Measurements from ENCODE around the gene RAPGEF6.

RAPGEF6 gene

DNA sequence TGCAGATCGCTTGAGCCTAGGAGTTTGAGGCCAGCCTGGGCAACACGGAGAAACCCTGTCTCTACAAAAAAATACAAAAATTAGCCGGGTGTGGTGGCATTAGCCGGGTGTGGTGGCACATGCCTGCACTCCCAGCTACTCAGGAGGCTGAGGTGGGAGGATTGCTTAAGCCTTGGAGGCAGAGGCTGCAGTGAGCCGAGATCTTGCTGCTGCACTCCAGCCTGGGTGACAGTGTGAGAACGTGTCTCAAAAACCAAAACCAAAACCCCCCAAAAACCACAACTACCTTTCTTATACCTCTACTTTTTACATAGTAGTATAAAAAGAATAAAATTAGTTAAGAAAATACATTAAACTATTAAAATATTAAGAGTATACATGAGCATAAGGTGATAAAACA is 121.2 kb downstream of the RAPGEF6 start:
- H3K9me3 ChIP-seq (ENCODE audit: severe bottlenecking) = no peaks in the 10 kb centered on the region
- H3K4me1 ChIP-seq (ENCODE audit: insufficient read depth, poor library complexity, severe bottlenecking) = peaks cover 13% of the 10 kb centered on the region
- no peak overlapping the region for H3K27ac ChIP-seq (ENCODE audit: poor library complexity, severe bottlenecking)
- no peaks in the 10 kb centered on the region for H3K27me3 ChIP-seq (ENCODE audit: insufficient read depth, poor library complexity, severe bottlenecking)
- H3K4me3 ChIP-seq (ENCODE audit: severe bottlenecking) = no peak overlapping the region
- no peak for DNase-seq (ENCODE audit: low spot score)
- ATAC-seq (ENCODE audit: low read depth) = no peak
- peaks cover 27% of the 10 kb centered on the region for H3K36me3 ChIP-seq (ENCODE audit: low read depth)
- TF ChIP-seq CTCF (IDR thresholded peaks at IDR 0.05; ENCODE audit: poor library complexity, severe bottlenecking) = no peak

- H3K27ac ChIP-seq (ENCODE audit: poor library complexity, severe bottlenecking) = no peak overlapping the region
- H3K36me3 ChIP-seq (ENCODE audit: low read depth) = peaks cover 32% of the 10 kb centered on the region
Observed at GRCh38 chr5:131511934-131512333, 123.1 kb downstream of the RAPGEF6 start.

DNA sequence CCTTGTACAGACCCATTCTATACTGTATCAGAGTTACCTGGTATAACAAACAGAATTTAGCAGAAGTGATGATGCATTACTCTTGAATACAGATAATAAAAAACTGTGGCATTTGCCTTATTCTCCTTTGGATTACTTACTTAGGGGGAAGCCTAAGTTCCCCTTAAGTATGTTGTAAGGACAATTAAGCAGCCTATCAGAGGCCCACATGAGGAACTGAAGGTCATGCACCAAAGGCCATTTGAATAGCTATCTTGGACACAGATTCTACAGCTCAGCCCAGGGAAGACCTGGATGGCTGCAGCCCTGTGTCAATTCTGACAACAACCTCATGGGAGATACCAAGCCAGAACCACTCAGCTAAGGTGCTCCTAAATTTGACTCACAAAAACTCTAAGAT is 125.2 kb downstream of the RAPGEF6 start:
- Histone ChIP-seq H3K27me3 (ENCODE audit: insufficient read depth, poor library complexity, severe bottlenecking) (no peaks in the 10 kb centered on the region), H3K4me3 (ENCODE audit: severe bottlenecking) (no peak overlapping the region), H3K36me3 (ENCODE audit: low read depth) (peaks cover 43% of the 10 kb centered on the region), H3K4me1 (ENCODE audit: insufficient read depth, poor library complexity, severe bottlenecking) (peaks cover 6% of the 10 kb centered on the region), H3K27ac (ENCODE audit: poor library complexity, severe bottlenecking) (no peak overlapping the region), H3K9me3 (ENCODE audit: severe bottlenecking) (no peaks in the 10 kb centered on the region)
- TF ChIP-seq CTCF (IDR thresholded peaks at IDR 0.05; ENCODE audit: poor library complexity, severe bottlenecking) = no peak
- DNase-seq (ENCODE audit: low spot score) (no peak), ATAC-seq (ENCODE audit: low read depth) (no peak)

More at GRCh38 chr5:131511934-131512333, 123.1 kb downstream of the RAPGEF6 start:
- DNase-seq (ENCODE audit: low spot score) (no peak), ATAC-seq (ENCODE audit: low read depth) (no peak)
- no peak for TF ChIP-seq CTCF (IDR thresholded peaks at IDR 0.05; ENCODE audit: poor library complexity, severe bottlenecking)
- H3K9me3 ChIP-seq (ENCODE audit: severe bottlenecking) = no peaks in the 10 kb centered on the region
- H3K4me3 ChIP-seq (ENCODE audit: severe bottlenecking) = no peak overlapping the region
- no peaks in the 10 kb centered on the region for H3K27me3 ChIP-seq (ENCODE audit: insufficient read depth, poor library complexity, severe bottlenecking)
- H3K4me1 ChIP-seq (ENCODE audit: insufficient read depth, poor library complexity, severe bottlenecking) = peaks cover 13% of the 10 kb centered on the region

- H3K27ac ChIP-seq (ENCODE audit: poor library complexity, severe bottlenecking) = no peak overlapping the region
- no peak for TF ChIP-seq CTCF (IDR thresholded peaks at IDR 0.05; ENCODE audit: poor library complexity, severe bottlenecking)
- ATAC-seq (ENCODE audit: low read depth) = peak; percentile 25; the same call in 1 of the 3 replicates
- no peak for DNase-seq (ENCODE audit: low spot score)
- H3K36me3 ChIP-seq (ENCODE audit: low read depth) = peaks cover 50% of the 10 kb centered on the region
- no peaks in the 10 kb centered on the region for H3K4me1 ChIP-seq (ENCODE audit: insufficient read depth, poor library complexity, severe bottlenecking)
- no peak overlapping the region for H3K4me3 ChIP-seq (ENCODE audit: severe bottlenecking)
- H3K9me3 ChIP-seq (ENCODE audit: severe bottlenecking) = no peaks in the 10 kb centered on the region
- no peaks in the 10 kb centered on the region for H3K27me3 ChIP-seq (ENCODE audit: insufficient read depth, poor library complexity, severe bottlenecking)
Observed at GRCh38 chr5:131505237-131505908, 129.7 kb downstream of the RAPGEF6 start.

DNA sequence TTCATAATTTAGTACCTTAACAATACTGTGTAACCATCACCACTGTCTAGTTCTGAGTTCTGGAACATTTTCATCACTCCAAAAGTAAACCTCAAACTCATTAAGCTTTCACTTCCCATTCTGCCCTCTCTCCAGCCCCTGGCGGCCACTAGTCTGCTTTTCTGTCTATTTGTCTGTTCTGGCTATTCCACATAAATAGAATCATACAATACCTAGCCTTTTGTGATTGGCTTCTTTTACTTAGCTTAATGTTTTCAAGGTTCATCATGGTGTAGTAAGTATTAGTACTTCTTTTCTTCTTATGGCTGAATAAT is 138.7 kb downstream of the RAPGEF6 start:
- DNase-seq (ENCODE audit: low spot score) (no peak), ATAC-seq (ENCODE audit: low read depth) (no peak)
- TF ChIP-seq CTCF (IDR thresholded peaks at IDR 0.05; ENCODE audit: poor library complexity, severe bottlenecking) = no peak
- H3K9me3 ChIP-seq (ENCODE audit: severe bottlenecking) = no peaks in the 10 kb centered on the region
- no peaks in the 10 kb centered on the region for H3K4me1 ChIP-seq (ENCODE audit: insufficient read depth, poor library complexity, severe bottlenecking)
- no peak overlapping the region for H3K27ac ChIP-seq (ENCODE audit: poor library complexity, severe bottlenecking)
- peaks cover 49% of the 10 kb centered on the region for H3K36me3 ChIP-seq (ENCODE audit: low read depth)
- H3K27me3 ChIP-seq (ENCODE audit: insufficient read depth, poor library complexity, severe bottlenecking) = no peaks in the 10 kb centered on the region
- H3K4me3 ChIP-seq (ENCODE audit: severe bottlenecking) = no peak overlapping the region

Measured in RWPE2 (cell line).